ENCODE results near the gene LIPC. TPM values are rescaled to one million over a fixed set of nuclear protein-coding genes. Genes with fewer than 3 reads are reported as not detected.

Gene LIPC
- total RNA-seq, 2 donors from 2014 or later, result not detected

- H3K27me3 ChIP-seq (replicated peaks; ENCODE audit: insufficient read depth), result no peaks in the 10 kb centered on the region
- H3K27ac ChIP-seq, result no peak overlapping the region
- DNase-seq (ENCODE audit: low spot score) (no peak), ATAC-seq (ENCODE audit: insufficient number of reproducible peaks, low FRiP score, low read depth) (no peak)
- H3K36me3 ChIP-seq, result no peaks in the 10 kb centered on the region
- H3K4me3 ChIP-seq, result no peak overlapping the region
- no peaks in the 10 kb centered on the region for H3K9me3 ChIP-seq
- TF ChIP-seq CTCF (IDR thresholded peaks at IDR 0.05), result no peak
- no peaks in the 10 kb centered on the region for H3K4me1 ChIP-seq (ENCODE audit: control insufficient read depth in 1 of 2, low read depth in 2 of 2)
These were observed 27.8 kb upstream of the LIPC start for GRCh38 chr15:58404020-58404419.

GRCh38 chr15:58404722-58405121, 27.1 kb upstream of the LIPC start:
- no peaks in the 10 kb centered on the region for H3K27me3 ChIP-seq (replicated peaks; ENCODE audit: insufficient read depth)
- H3K27ac ChIP-seq, result no peak overlapping the region
- ATAC-seq (ENCODE audit: insufficient number of reproducible peaks, low FRiP score, low read depth) (no peak), DNase-seq (ENCODE audit: low spot score) (no peak)
- TF ChIP-seq CTCF (IDR thresholded peaks at IDR 0.05), result no peak
- H3K4me3 ChIP-seq, result no peak overlapping the region
- H3K36me3 ChIP-seq, result no peaks in the 10 kb centered on the region
- no peaks in the 10 kb centered on the region for H3K9me3 ChIP-seq
- H3K4me1 ChIP-seq (ENCODE audit: control insufficient read depth in 1 of 2, low read depth in 2 of 2), result no peaks in the 10 kb centered on the region

GRCh38 chr15:58405865-58406264, 25.9 kb upstream of the LIPC start:
- no peaks in the 10 kb centered on the region for H3K9me3 ChIP-seq
- H3K4me1 ChIP-seq (ENCODE audit: control insufficient read depth in 1 of 2, low read depth in 2 of 2), result no peaks in the 10 kb centered on the region
- H3K36me3 ChIP-seq, result no peaks in the 10 kb centered on the region
- no peak for DNase-seq (ENCODE audit: low spot score)
- ATAC-seq (ENCODE audit: insufficient number of reproducible peaks, low FRiP score, low read depth), result no peak
- H3K27ac ChIP-seq, result no peak overlapping the region
- TF ChIP-seq CTCF (IDR thresholded peaks at IDR 0.05), result no peak
- no peaks in the 10 kb centered on the region for H3K27me3 ChIP-seq (replicated peaks; ENCODE audit: insufficient read depth)
- H3K4me3 ChIP-seq, result no peak overlapping the region

- H3K4me3 ChIP-seq, result no peak overlapping the region
- no peak for DNase-seq (ENCODE audit: low spot score)
- TF ChIP-seq CTCF (IDR thresholded peaks at IDR 0.05), result no peak
These were observed 25.0 kb upstream of the LIPC start for GRCh38 chr15:58406811-58407210.

GRCh38 chr15:58407236-58407775, 24.5 kb upstream of the LIPC start:
- no peak for ATAC-seq (ENCODE audit: insufficient number of reproducible peaks, low FRiP score, low read depth)
- H3K36me3 ChIP-seq, result no peaks in the 10 kb centered on the region
- TF ChIP-seq CTCF (IDR thresholded peaks at IDR 0.05), result no peak
- no peaks in the 10 kb centered on the region for H3K4me1 ChIP-seq (ENCODE audit: control insufficient read depth in 1 of 2, low read depth in 2 of 2)
- H3K27me3 ChIP-seq (replicated peaks; ENCODE audit: insufficient read depth), result no peaks in the 10 kb centered on the region
- no peak overlapping the region for H3K4me3 ChIP-seq
- H3K27ac ChIP-seq, result no peak overlapping the region
- no peak for DNase-seq (ENCODE audit: low spot score)
- no peaks in the 10 kb centered on the region for H3K9me3 ChIP-seq

More at GRCh38 chr15:58406811-58407210, 25.0 kb upstream of the LIPC start:
- Histone ChIP-seq H3K27me3 (replicated peaks; ENCODE audit: insufficient read depth) (no peaks in the 10 kb centered on the region), H3K27ac (no peak overlapping the region), H3K4me1 (ENCODE audit: control insufficient read depth in 1 of 2, low read depth in 2 of 2) (no peaks in the 10 kb centered on the region), H3K36me3 (no peaks in the 10 kb centered on the region), H3K9me3 (no peaks in the 10 kb centered on the region)
- ATAC-seq (ENCODE audit: insufficient number of reproducible peaks, low FRiP score, low read depth), result no peak

Data from thoracic aorta (tissue), 2 donors.